Endothelial cell of umbilical vein (primary cell): Measurements from ENCODE around the gene GABPB1.
"Not testable (repeated sequence)": the region's sequence is repeated elsewhere in the genome, so short reads cannot be mapped to it uniquely, and the experiment has no call there.

Experiments
- CTCF ChIP-seq, 2 donors: IDR thresholded peaks; 1 replicate in 1 of 2; 2 replicates in 1 of 2; pipeline ENCODE4 v1.5.1; 2011; ENCODE audit warnings: low read length in 2 of 2, mild to moderate bottlenecking in 2 of 2, moderate library complexity in 2 of 2, control low read depth in 1 of 2, inconsistent platforms in 1 of 2, low read depth in 1 of 2; ENCODE audit not compliant: insufficient read depth in 1 of 2; ENCODE audit errors: extremely low read depth in 1 of 2
- EZH2 ChIP-seq: IDR thresholded peaks from 2 replicates; pipeline ENCODE4 v1.6.1; 2012; ENCODE audit warnings: borderline replicate concordance, low read depth, mild to moderate bottlenecking, moderate library complexity, low read length, inconsistent platforms; ENCODE audit not compliant: severe bottlenecking
- FOS ChIP-seq: IDR thresholded peaks from 2 replicates; pipeline ENCODE4 v1.6.1; 2011; ENCODE audit warnings: mild to moderate bottlenecking, low read length, moderate library complexity, borderline replicate concordance; ENCODE audit not compliant: insufficient read depth
- GATA2 ChIP-seq: IDR thresholded peaks from 2 replicates; pipeline ENCODE4 v1.7.0; 2011; ENCODE audit warnings: low read depth, mild to moderate bottlenecking, moderate library complexity, mixed read lengths, low read length; ENCODE audit not compliant: insufficient read length, insufficient read depth
- JUN ChIP-seq: IDR thresholded peaks from 2 replicates; pipeline ENCODE4 v1.6.1; 2011; ENCODE audit warnings: borderline replicate concordance, low read depth; ENCODE audit not compliant: insufficient read length, insufficient read depth
- POLR2A ChIP-seq: IDR thresholded peaks from 2 replicates; pipeline ENCODE4 v1.6.1; 2012; ENCODE audit warnings: low read depth, mild to moderate bottlenecking, control low read depth, low read length
- POLR2AphosphoS5 ChIP-seq: IDR thresholded peaks from 2 replicates; pipeline ENCODE4 v1.6.1; 2012; ENCODE audit warnings: low read depth, mild to moderate bottlenecking, control low read depth, low read length, moderate library complexity; ENCODE audit not compliant: insufficient read depth

GRCh38 chr15:50369564-50369963 is 14.6 kb upstream of the GABPB1 start:
- not testable (repeated sequence) for TF ChIP-seq CTCF (IDR thresholded peaks at IDR 0.05; ENCODE audit: extremely low read depth in 1 of 2, insufficient read depth in 1 of 2, low read depth in 1 of 2, low read length in 2 of 2); POLR2A; GATA2; EZH2; FOS; POLR2AphosphoS5; JUN
